Tibial artery (tissue), 4 donors: ENCODE measurements around the gene DDX20.
A peak's percentile ranks its signal among the peaks of the same experiment; 100 is the strongest.

Experiments used
- DNase-seq, 2 donors: peaks; one replicate each; pipeline ENCODE4 v3.0.0-alpha.2; 2019
- H3K27ac ChIP-seq, 2 donors: fragments of 200-600 bp; sonication (generic) in 1 of 2; 1 replicate in 1 of 2; 2 replicates in 1 of 2; pipeline ENCODE4 v1.5.1; 2018 to 2019; ENCODE audit warnings: mild to moderate bottlenecking in 1 of 2
- H3K27me3 ChIP-seq, 2 donors: fragments of 200-600 bp; sonication (generic) in 1 of 2; one replicate each; pipeline versions ENCODE4 v1.5.1 to v1.6.0; 2016 to 2019
- H3K36me3 ChIP-seq, 3 donors: fragments of 200-600 bp; sonication (generic) in 2 of 3; one replicate each; pipeline ENCODE4 v1.5.1; 2016 to 2019; ENCODE audit warnings: mild to moderate bottlenecking in 2 of 3
- H3K4me1 ChIP-seq, 4 donors: fragments of 200-600 bp; sonication (generic) in 2 of 4; 1 replicate in 3 of 4; 2 replicates in 1 of 4; pipeline ENCODE4 v1.5.1; 2016 to 2019
- H3K4me3 ChIP-seq, 2 donors: fragments of 200-600 bp; sonication (generic) in 1 of 2; 1 replicate in 1 of 2; 2 replicates in 1 of 2; pipeline ENCODE4 v1.5.1; 2018 to 2019; ENCODE audit warnings: mild to moderate bottlenecking in 2 of 2
- H3K9me3 ChIP-seq, 3 donors: fragments of 200-600 bp; sonication (generic) in 1 of 3; one replicate each; pipeline ENCODE4 v1.5.1; 2016 to 2019
- CTCF ChIP-seq, 2 experiments: fragments of 200-600 bp in 1 of 2; fragments of 450-650 bp in 1 of 2; IDR thresholded peaks; one replicate each; pipeline ENCODE4 v1.5.1; 2017 to 2019; ENCODE audit warnings: antibody characterized with exemption in 2 of 2, mild to moderate bottlenecking in 1 of 2, moderate library complexity in 1 of 2
- intact Hi-C: fragments of 100-400 bp; cut with DNase I; formaldehyde crosslinking; loops from one replicate; pipeline ENCODE4 v1.15.0; 2023; ENCODE audit warnings: low total_unique reads

DDX20 gene

GRCh38 chr1:111755331-111756123 is at the start of gene DDX20:
Gene DDX20, plus strand, starts transcription at chr1:111755901. Its CDS starts 24 bp downstream, at chr1:111755925.
- TF ChIP-seq CTCF (IDR thresholded peaks at IDR 0.05): peak; percentile 90 to 97
- DNase-seq: peak; percentile 93 to 96
- intact Hi-C loops: no loop called here

GRCh38 chr1:111706921-111707320 is 48.8 kb upstream of the DDX20 start:
- DNase-seq: no peak
- H3K36me3 ChIP-seq: peaks cover 39 to 59% (median 54%) of the 10 kb centered on the region in 3 donors
- peak overlapping the region in 1 of 2 donors; percentile 15 for H3K27ac ChIP-seq
- intact Hi-C loops: no loop called here
- H3K9me3 ChIP-seq: no peaks in the 10 kb centered on the region
- no peak for TF ChIP-seq CTCF (IDR thresholded peaks at IDR 0.05)
- H3K4me1 ChIP-seq: peaks cover 0 to 12% (median 0%) of the 10 kb centered on the region in 4 donors
- no peak overlapping the region for H3K4me3 ChIP-seq
- no peaks in the 10 kb centered on the region for H3K27me3 ChIP-seq

More at GRCh38 chr1:111755331-111756123, at the start of gene DDX20:
- peaks cover 0 to 22% (median 17%) of the 10 kb centered on the region in 4 donors for H3K4me1 ChIP-seq
- H3K27ac ChIP-seq: peak within 1 kb of the TSS; percentile 93 to 94
- no peaks in the 10 kb centered on the region for H3K9me3 ChIP-seq
- H3K27me3 ChIP-seq: no peaks in the 10 kb centered on the region
- peaks cover 5 to 7% (median 6%) of the 10 kb centered on the region in 3 donors for H3K36me3 ChIP-seq
- peak within 1 kb of the TSS; percentile 86 to 92 for H3K4me3 ChIP-seq

- no peak overlapping the region for H3K27ac ChIP-seq
- no peak for DNase-seq
- TF ChIP-seq CTCF (IDR thresholded peaks at IDR 0.05): no peak
- H3K36me3 ChIP-seq: peaks cover 38 to 58% (median 47%) of the 10 kb centered on the region in 3 donors
- intact Hi-C loops: no loop called here
- peaks cover 0 to 12% (median 0%) of the 10 kb centered on the region in 4 donors for H3K4me1 ChIP-seq
- H3K4me3 ChIP-seq: no peak overlapping the region
- no peaks in the 10 kb centered on the region for H3K9me3 ChIP-seq
- H3K27me3 ChIP-seq: no peaks in the 10 kb centered on the region
Measured at GRCh38 chr1:111707906-111708305, 47.8 kb upstream of the DDX20 start.

- Histone ChIP-seq H3K27ac (no peak overlapping the region), H3K9me3 (no peaks in the 10 kb centered on the region), H3K27me3 (no peaks in the 10 kb centered on the region), H3K4me3 (no peak overlapping the region), H3K36me3 (peaks cover 20 to 37% (median 26%) of the 10 kb centered on the region in 3 donors), H3K4me1 (peaks cover 0 to 12% (median 0%) of the 10 kb centered on the region in 4 donors)
- no peak for TF ChIP-seq CTCF (IDR thresholded peaks at IDR 0.05)
- no peak for DNase-seq
- intact Hi-C loops: no loop called here
Measured at GRCh38 chr1:111709986-111710385, 45.7 kb upstream of the DDX20 start.

- H3K4me1 ChIP-seq: peaks cover 0 to 19% (median 10%) of the 10 kb centered on the region in 4 donors
- H3K4me3 ChIP-seq: no peak overlapping the region
- H3K27ac ChIP-seq: no peak overlapping the region
- peaks cover 0 to 17% (median 7%) of the 10 kb centered on the region in 3 donors for H3K36me3 ChIP-seq
- DNase-seq: no peak
- H3K27me3 ChIP-seq: no peaks in the 10 kb centered on the region
- no peaks in the 10 kb centered on the region for H3K9me3 ChIP-seq
- intact Hi-C loops: loop anchor here (5.0 kb wide), 1 partner anchor 36 kb away; no protein-coding TSS in a partner anchor
- no peak for TF ChIP-seq CTCF (IDR thresholded peaks at IDR 0.05)
Measured at GRCh38 chr1:111716333-111716732, 39.4 kb upstream of the DDX20 start.
